Stimulated activated CD8-positive, alpha-beta memory T cell treated with anti-CD3 and anti-CD28 coated beads, Interleukin-15, amount 100 ng/mL, for 1 hour (primary cell): ENCODE results near the gene LRRC37A.
"Not testable (repeated sequence)": the region's sequence is repeated elsewhere in the genome, so short reads cannot be mapped to it uniquely, and the experiment has no call there.

ENCODE experiments used
- DNase-seq: peaks from one replicate; pipeline ENCODE4 v3.0.0-alpha.2; 2020; ENCODE audit warnings: low read depth

The LRRC37A gene

DNA sequence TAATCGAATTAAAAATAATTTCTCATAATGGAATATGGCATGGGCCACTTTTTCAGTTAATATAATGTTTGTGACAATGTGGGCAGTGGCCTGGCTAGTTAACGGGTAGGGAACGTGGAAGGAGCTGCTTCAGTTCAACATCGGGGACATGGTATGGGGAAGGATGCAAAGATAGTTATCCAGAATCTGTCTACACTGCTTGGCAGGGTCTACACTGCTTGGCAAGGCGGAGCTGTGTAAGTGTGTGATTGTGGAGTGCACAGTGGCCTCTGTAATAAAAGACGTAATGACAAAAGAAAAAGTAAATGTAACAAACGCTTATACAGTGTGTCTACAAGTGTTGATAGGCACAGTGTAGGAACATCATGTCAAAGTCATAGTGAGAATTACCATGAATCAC lies 7.3 kb upstream of the LRRC37A start:
- DNase-seq: not testable (repeated sequence)

DNA sequence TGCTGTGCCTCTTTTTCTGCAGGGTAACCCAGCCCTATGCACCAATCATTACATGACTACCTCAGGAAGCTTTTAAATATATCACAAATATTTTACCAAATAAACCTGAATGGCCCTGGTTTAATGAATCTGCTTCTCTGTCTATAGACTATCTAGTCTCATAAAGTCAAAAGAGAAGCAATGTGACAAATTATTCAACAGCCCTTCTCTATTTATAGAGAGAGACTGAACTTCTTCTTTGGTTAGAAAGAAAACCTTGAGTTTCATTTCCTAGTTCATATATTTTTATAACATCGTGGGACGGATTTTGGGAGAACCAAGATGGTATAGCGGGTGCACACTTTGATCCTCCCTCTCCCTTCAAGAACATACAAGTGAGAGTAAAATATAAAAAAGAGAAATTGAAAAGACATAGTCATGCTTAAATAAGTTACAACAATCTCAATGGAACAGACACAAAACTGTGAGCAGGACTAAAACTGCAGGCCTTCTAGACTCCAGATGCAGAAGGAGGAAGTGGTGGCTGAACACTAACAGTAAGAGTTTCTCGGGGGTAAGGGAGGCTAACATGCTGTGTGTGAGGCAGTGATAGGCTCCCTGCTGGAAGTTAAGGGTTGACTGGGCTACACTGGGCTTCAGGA lies 3.9 kb upstream of the LRRC37A start:
- not testable (repeated sequence) for DNase-seq

DNA sequence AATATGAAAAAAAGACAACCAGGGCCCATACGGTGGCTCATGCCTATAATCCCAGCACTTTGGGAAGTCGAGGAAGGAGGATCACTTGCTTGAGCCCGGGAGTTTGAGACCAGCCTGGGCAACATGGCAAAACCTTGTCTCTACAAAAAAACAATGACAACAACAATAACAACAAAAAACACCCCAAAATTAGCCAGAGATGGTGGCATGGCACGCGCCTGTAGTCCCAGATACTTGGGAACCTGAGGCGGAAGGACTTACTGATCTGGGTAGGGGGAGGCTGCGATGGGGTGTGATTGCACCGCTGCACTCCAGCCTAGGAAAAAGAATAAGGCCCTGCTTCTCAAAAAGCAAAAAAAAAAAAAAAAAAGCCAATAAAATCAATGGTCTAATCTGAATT lies 3.3 kb upstream of the LRRC37A start:
- DNase-seq: not testable (repeated sequence)

DNA sequence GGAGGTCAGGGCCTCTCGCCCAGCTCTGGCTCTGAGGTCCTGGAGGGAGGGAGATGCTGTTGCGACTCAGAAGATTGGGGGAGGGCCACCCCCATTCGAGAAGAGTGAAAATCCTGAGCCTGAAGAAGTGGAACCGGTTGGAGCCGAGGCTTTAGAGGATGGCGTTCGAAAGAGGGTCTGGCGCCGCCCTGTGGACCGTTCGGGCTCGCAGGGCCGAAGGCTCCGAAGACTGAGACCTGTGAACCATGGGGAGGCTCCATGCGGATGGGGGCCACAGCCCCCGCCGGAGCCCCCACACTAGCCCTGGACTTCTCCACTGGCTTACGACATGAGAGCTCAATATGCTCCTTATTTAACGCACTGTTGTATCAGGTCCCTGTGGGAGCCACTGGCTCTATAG lies 46.3 kb downstream of the LRRC37A start:
- DNase-seq: not testable (repeated sequence)

DNA sequence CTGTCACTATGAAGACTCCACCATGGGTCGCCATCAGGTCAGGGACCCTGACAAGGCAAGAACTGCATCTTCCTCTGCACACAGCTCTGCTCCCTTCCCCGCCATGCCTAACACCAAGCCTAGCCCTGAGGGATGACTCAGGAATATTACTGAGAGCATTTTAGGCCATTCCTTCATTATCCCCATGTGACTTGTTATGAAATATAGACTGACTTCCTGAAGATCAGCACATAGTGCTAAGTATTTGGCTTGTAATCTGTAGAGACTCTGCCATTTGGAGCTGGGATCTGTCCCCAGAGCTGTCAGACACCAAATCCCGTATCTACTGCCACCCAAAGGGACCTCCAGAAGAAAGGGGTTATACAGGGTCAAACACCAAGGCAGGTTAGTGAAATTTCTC lies 47.2 kb downstream of the LRRC37A start:
- not testable (repeated sequence) for DNase-seq

DNA sequence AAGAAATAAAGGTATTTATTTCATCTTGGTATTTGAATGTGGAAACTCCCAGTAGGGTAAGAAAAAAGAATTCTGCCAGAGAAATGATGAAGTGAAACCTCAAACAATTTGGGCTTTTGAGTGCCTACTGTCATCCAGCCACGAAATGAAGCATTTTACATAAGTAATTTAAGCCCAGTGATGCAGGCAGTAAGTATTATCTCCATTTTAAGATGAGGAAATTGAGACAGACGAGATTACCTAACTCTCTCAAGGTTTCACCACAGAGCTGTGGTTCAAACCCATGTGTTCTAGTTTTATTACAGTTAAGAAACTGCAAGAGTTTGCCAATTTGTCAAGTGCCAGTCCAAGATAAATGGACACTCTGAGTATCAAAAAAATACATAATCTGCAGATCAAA lies 53.4 kb downstream of the LRRC37A start:
- DNase-seq: not testable (repeated sequence)

DNA sequence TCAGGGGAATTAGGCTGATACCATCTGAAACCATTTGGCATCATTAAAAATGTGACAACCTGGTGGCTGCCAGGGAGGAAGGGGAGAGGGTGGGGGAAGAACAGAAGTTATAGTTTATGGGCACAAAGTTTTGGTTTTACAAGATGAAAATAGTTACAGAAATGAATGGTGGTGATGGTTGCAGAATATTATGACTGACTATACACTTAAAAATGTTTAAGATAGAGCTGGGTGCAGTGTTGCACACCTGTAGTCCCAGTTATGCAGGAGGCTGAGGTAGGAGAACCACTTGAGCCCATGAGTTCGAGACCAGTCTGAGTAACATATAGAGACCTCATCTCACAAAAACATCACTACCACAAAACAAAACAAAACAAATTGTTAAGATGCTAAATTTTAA lies 54.1 kb downstream of the LRRC37A start:
- DNase-seq: not testable (repeated sequence)

DNA sequence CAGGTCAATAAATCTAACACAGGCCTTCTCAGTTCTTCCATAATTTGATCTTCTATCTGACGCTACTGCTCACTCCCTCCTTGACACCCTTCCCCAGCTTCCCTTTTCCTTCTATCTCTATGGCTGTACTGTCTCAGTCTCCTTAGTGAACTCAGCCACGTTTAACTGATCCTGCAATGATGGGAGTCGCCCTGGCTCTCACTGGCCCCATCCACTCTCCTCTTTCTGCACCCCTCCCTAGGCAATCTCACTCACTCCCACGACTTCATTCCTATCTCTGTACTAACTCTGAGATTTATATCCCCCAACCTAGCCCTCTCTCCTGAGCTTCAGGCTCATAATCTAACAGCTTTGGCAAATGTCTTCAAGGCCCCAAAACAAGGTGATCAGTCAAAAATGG lies 58.9 kb downstream of the LRRC37A start:
- DNase-seq: not testable (repeated sequence)

DNA sequence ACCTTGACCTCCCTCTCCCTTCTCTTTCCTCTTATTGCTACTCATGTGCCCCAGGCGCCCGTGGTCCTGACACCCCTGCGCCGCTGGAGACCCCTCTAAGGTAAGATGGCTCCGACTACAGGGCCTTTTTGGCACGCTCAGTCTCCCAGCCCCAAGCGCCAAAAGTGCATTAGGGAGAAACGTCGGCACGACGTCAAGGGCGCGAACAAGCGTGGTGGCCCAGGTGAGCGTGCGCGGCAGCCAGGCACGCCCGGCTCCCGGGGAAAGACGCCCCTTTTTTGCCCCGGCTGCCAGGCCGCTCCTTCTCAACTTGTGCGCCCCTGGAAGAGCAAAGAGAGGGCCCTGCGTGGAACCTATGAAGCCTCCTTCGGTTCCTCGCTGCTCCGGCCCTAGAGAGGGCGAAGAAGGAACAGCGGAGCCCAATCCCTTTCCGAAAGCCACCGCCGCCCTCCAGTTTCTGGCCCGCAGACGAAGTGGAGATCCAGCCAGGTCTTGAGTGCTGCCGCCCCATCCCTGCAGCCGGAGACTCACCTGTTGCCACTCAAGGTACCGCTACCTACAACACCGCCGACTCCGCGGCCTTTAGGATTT lies 66.3 kb downstream of the LRRC37A start:
- DNase-seq: not testable (repeated sequence)

DNA sequence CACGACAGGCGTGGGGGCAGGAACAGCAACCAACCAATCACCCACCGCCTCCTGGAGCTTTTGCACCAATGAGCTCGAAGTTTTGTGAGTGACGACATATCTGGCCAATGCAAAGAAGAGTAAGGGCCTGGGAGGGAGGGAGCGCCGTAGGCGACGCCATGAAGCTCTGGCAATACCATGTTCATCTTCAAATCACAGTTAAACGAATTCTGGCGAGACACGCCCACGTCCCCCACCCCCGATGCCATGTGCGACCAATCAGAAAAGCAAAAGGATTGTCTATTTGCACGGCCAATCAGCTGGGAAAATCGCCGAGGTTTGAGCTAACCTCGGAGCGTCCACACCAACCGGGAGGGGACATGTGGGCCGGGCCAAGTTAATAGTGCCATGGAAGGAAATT lies 66.8 kb downstream of the LRRC37A start, which contains the start of gene ARL17B:
Gene ARL17B, minus strand, starts transcription at position 12 of the 400 bp plus-strand sequence. CDS start 3,369 bp downstream, outside the sequence.
- peak; percentile 84 for DNase-seq

DNA sequence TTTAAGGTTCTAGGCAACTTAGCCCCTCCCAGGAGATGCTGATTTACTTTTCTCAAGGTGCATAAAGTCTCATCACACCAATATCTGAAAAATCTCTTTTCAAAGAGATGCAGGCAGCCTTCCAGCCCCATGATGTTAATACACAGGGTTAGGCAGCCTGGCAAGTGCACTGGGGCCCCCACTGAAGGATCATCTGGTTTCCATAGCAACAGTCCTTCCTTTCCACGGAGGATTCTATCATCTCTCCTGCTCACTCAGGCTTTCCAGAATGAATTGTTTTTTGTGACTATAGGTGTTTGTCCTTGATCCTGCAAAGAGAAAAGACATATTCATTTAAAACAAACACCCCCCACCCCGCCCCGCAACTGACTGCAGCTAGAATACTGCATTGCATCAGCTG lies 72.6 kb downstream of the LRRC37A start:
- not testable (repeated sequence) for DNase-seq

DNA sequence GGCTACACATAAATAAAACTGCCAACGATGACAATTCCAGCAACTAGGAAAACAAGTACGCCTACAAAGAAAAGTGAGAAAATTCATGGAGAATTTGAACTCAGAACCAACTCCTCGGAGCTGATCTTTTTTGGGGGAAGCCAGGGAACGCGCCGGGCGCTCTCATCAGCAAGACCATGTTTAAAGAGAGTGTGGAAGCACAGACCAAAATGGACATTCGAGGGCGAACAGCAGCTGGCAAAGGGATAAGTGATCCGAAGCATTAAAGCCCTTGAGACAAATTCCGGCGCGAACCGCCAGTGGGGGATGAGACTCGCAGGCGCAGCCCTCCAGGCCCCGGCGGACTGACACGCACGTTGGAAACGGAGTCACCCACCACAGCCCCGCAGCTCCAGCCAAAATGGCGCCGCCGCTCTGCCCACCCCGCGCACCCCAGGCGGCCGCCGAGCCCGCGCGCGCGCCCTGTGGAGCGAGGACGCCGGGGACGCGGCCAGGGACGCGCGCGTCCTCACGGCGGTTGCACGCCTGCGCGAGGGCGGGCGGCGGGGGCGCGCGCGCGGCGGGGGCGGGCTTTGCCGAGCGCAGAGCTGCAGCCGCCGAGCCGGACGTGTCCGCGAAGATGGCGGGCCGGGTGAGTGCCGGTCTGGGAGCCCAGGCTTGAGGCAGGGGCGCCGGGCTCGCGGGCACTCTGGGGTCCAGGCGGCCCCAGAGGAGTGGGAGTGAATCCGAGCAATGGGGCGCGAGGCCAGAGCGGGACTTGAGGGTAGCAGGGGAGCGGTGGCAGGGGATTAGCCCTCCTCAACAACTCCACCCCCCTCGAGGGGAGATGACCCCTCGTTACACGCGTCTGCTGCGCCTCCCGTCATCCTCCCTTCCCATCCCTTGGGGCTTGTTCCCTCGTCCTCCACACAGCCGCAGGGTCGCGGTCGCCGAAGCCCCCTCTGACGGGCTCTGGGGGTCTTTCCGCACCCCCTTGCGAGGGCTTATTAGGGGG lies 77.6 kb downstream of the LRRC37A start:
- DNase-seq: not testable (repeated sequence)

DNA sequence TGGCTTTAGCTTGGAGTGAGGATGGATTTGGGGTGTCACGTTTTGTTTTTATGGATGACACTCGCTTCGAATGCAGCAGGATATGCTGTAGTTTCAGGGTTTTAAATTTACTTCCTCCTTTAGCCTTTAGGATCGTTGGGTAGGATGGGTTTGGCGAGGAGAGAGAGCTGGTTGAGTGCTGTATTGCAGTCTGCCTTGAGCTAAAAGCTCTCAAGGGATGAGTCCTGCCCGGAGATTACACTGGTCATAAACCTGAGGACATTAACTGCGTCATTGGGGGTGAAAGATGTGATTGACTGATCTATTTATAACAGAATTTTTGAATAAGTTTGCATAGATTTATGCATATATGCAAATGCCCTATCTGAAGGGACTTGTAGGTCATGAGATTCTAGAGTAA lies 78.5 kb downstream of the LRRC37A start:
- not testable (repeated sequence) for DNase-seq

DNA sequence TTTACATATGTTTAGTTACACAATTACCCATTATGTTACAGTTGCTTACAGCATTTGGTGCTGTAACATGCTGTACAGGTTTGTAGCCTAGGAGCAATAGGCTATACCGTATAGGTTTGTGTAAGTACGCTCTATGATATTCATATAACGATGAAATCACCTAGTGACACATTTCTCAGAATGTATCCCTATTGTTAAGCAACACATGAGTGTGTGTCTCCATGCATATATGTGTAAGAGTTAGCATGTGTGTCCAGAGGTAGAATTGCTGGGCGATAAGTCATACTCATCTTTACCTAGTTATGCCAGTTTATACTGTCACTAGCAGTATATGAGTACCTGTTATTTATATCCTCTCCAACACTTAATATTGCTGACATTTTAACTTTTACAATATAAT lies 88.2 kb downstream of the LRRC37A start:
- not testable (repeated sequence) for DNase-seq

DNA sequence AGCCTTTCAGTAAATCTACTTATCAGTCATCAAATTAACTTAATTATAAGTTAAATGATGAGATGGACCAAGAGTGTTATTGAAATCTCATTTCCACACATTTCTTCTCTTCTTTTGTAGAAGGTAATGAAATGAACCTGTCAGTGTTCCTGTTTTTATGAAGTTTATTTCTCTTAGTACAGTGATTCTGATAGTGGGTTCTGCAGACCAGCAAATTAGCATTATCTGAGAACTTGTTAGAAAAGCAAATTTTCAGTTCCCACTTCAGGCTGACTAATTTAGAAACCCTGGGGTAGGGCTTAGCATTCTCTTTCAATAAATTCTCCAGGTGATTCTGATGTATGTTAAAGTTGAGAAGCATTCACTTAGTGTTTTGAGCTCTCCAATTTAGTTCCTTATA lies 90.6 kb downstream of the LRRC37A start:
- DNase-seq: not testable (repeated sequence)
